Measurements from ENCODE around the gene METTL15. TPM values are rescaled to one million over a fixed set of nuclear protein-coding genes. Genes with fewer than 3 reads are reported as not detected.

METTL15 gene
- total and polyA plus RNA-seq, 10 donors = 3.7 to 23.7 (median 15.5) TPM

Small RNA genes within 50 kb of the gene (small RNA-seq; reads per million reads assigned to genes)
- gene AC023206.1 = 0 reads per million in 4 donors

Other genes starting within 250 kb of the METTL15 start
- gene KIF18A, start 232 bp upstream of the METTL15 start, total RNA-seq = 1 to 10 TPM; 1.2 to 6.6 (median 2.5) TPM
- 1 to 10 TPM in 1 of 3 donors, under 1 TPM in 2; 0.54 to 1.7 (median 0.61) TPM for gene KIF18A, start 232 bp upstream of the METTL15 start, polyA plus RNA-seq